GM18519 (cell line): ENCODE results near the gene ANKH.

Source experiments
- ATAC-seq: cut with Tn5 transposase; IDR thresholded peaks from one replicate; pipeline ENCODE4 v1.9.1; 2021; ENCODE audit warnings: mild to moderate bottlenecking, moderate library complexity; ENCODE audit not compliant: unreplicated experiment, low FRiP score

ANKH gene

GRCh38 chr5:14699807-14700400 is 171.7 kb downstream of the ANKH start:
- no peak for ATAC-seq

GRCh38 chr5:14699159-14699558 is 172.4 kb downstream of the ANKH start:
- no peak for ATAC-seq

- ATAC-seq, result no peak
These were observed 173.1 kb downstream of the ANKH start for GRCh38 chr5:14698495-14698894.

GRCh38 chr5:14696851-14697250 is 174.7 kb downstream of the ANKH start:
- no peak for ATAC-seq

- ATAC-seq, result no peak
These were observed 175.5 kb downstream of the ANKH start for GRCh38 chr5:14696057-14696456.

- ATAC-seq, result no peak
These were observed 176.4 kb downstream of the ANKH start for GRCh38 chr5:14695152-14695551.

- no peak for ATAC-seq
These were observed 178.5 kb downstream of the ANKH start for GRCh38 chr5:14693070-14693469.

GRCh38 chr5:14687023-14687665 is 184.4 kb downstream of the ANKH start:
- ATAC-seq, result no peak

GRCh38 chr5:14686517-14686916 is 185.1 kb downstream of the ANKH start:
- ATAC-seq, result no peak

- peak; percentile 80 for ATAC-seq
These were observed 185.8 kb downstream of the ANKH start for GRCh38 chr5:14685757-14686156.

- no peak for ATAC-seq
These were observed 186.8 kb downstream of the ANKH start for GRCh38 chr5:14684757-14685156.

GRCh38 chr5:14683906-14684455 is 187.6 kb downstream of the ANKH start:
- ATAC-seq, result no peak

GRCh38 chr5:14681236-14681752 is 190.3 kb downstream of the ANKH start:
- no peak for ATAC-seq

GRCh38 chr5:14679595-14679994 is 192.0 kb downstream of the ANKH start:
- ATAC-seq, result no peak

GRCh38 chr5:14678773-14679334 is 192.7 kb downstream of the ANKH start:
- peak; percentile 27 for ATAC-seq

- ATAC-seq, result peak; percentile 12
These were observed 195.3 kb downstream of the ANKH start for GRCh38 chr5:14676320-14676719.

- peak; percentile 26 for ATAC-seq
These were observed 195.7 kb downstream of the ANKH start for GRCh38 chr5:14675865-14676300.

- ATAC-seq, result peak; percentile 0
These were observed 196.4 kb downstream of the ANKH start for GRCh38 chr5:14674983-14675854.

- ATAC-seq, result no peak
These were observed 198.1 kb downstream of the ANKH start for GRCh38 chr5:14673443-14673842.
